ENCODE measurements around the gene FOXO6. TPM values are rescaled to one million over a fixed set of nuclear protein-coding genes. Genes with fewer than 3 reads are reported as not detected.
"Not testable (repeated sequence)": the region's sequence is repeated elsewhere in the genome, so short reads cannot be mapped to it uniquely, and the experiment has no call there.

The FOXO6 gene
- total RNA-seq, 4 donors from 2014 or later: 0.44 to 4.4 (median 1.7) TPM

DNA sequence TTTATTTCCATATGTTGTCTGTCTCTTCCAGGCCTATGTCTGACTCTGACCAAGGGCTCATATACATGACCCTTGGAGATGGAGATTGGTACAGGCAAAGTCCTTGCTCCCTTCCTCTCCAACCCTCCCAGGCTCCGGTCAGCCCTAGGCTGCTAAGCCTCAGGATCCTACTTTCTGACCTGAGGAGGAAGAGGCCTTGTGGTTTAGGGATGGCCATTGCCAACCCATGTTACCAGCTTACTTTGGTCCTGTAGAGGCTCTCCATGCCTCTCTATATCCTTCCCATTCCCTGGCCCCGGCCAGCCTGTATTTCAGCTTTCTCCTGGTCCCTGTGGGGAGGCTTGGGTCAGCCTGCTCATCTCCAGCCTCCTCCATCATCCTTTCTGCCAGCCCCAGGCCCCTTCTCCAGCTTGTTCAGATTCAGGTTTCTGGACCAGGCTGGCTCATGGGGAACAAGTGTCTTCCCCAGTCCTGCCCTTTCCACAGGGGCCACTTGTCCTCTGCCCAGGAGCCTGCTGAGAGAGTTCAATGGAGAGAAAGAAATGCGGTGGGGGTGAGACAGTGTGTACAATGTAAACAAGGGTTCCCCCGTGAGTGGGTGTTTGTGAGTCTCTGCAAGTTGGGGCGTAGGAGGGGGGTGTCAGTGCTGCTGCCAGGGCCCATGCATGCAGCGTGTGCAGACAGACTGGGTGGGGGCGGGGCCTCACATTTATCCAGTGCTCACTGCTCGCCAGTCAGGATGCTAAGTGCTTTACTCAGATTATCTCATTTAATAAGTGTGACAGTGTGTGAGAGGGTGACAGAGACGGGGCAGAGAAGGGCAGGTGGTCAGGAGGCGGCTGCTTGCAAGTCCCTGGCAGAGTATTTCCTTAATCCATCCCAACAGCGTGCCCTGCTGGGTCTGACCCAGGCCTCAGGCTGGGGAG is 31.3 kb upstream of the FOXO6 start:
- no peak for TF ChIP-seq EP300 (IDR thresholded peaks at IDR 0.05)
- TF ChIP-seq POLR2A (IDR thresholded peaks at IDR 0.05): no peak
- TF ChIP-seq CTCF (IDR thresholded peaks at IDR 0.05): no peak
- H3K4me1 ChIP-seq: no peaks in the 10 kb centered on the region
- H3K36me3 ChIP-seq: no peaks in the 10 kb centered on the region
- WGBS, 2 donors: 77 to 79% methylated on average over 11 of the region's 11 CpGs
- H3K4me3 ChIP-seq: no peak overlapping the region
- DNase-seq (ENCODE audit: low spot score in 2 of 2): no peak
- H3K9me3 ChIP-seq: peaks cover 0 to 4% (median 0%) of the 10 kb centered on the region in 4 donors
- peaks cover 0 to 5% of the 10 kb centered on the region in 2 donors for H3K27me3 ChIP-seq
- no peak overlapping the region for H3K27ac ChIP-seq

- peaks cover 0 to 4% (median 0%) of the 10 kb centered on the region in 4 donors for H3K9me3 ChIP-seq
- H3K4me1 ChIP-seq: no peaks in the 10 kb centered on the region
- peaks cover 0 to 5% of the 10 kb centered on the region in 2 donors for H3K27me3 ChIP-seq
- TF ChIP-seq CTCF (IDR thresholded peaks at IDR 0.05): no peak
- no peak for TF ChIP-seq POLR2A (IDR thresholded peaks at IDR 0.05)
- no peak for TF ChIP-seq EP300 (IDR thresholded peaks at IDR 0.05)
- H3K27ac ChIP-seq: no peak overlapping the region
- H3K4me3 ChIP-seq: no peak overlapping the region
- H3K36me3 ChIP-seq: no peaks in the 10 kb centered on the region
- WGBS, 2 donors: 50 to 54% methylated on average over 15 to 17 of the region's 17 CpGs
- DNase-seq (ENCODE audit: low spot score in 2 of 2): no peak
Measured at GRCh38 chr1:41330588-41331545, 30.4 kb upstream of the FOXO6 start.

DNA sequence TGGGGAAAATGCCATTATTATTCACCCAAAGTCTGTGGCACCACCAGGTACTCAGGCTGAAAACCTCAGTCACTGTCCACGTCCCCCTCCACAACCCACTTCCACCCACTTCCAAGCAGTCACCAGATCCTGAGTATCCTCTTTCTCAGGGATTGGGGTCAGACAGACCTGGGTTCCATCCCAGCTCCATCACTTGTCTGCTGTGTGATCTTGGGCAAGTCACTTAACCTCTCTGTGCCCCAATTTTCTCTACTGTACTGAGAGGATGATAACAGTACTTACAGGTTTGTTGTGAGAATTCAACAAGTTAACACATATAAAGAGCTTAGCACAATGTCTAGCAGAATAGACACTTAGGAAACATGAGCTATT is 29.7 kb upstream of the FOXO6 start:
- Histone ChIP-seq H3K36me3 (no peaks in the 10 kb centered on the region), H3K4me1 (no peaks in the 10 kb centered on the region), H3K27ac (no peak overlapping the region), H3K4me3 (no peak overlapping the region), H3K9me3 (peaks cover 0 to 4% (median 0%) of the 10 kb centered on the region in 4 donors), H3K27me3 (peaks cover 0 to 5% of the 10 kb centered on the region in 2 donors)
- 38 to 48% methylated on average over 1 of the region's 1 CpG for WGBS, 2 donors
- DNase-seq (ENCODE audit: low spot score in 2 of 2): no peak
- TF ChIP-seq EP300 (IDR thresholded peaks at IDR 0.05): no peak
- TF ChIP-seq CTCF (IDR thresholded peaks at IDR 0.05): no peak
- TF ChIP-seq POLR2A (IDR thresholded peaks at IDR 0.05): no peak

DNA sequence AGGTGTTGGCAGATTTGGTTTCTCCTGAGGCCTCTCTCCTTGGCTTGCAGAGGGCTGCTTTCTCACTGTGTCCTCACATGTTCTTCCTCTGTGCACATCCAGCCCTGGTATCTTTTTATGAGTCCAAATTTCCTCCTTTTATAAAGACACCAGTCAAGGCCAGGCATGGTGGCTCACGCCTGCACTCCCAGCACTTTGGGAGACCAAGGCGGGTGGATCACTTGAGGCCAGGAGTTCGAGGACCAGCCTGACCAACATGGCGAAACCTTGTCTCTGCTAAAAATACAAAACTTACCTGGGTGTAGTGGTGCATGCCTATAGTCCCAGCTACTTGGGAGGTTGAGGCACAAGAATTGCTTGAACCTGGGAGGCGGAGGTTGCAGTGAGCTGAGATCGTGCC is 29.1 kb upstream of the FOXO6 start:
- not testable (repeated sequence) for H3K4me1 ChIP-seq; H3K27me3 ChIP-seq; H3K36me3 ChIP-seq; DNase-seq (ENCODE audit: low spot score in 2 of 2); H3K4me3 ChIP-seq; H3K27ac ChIP-seq; H3K9me3 ChIP-seq
- WGBS, 2 donors: 96 to 98% methylated on average over 6 of the region's 6 CpGs

DNA sequence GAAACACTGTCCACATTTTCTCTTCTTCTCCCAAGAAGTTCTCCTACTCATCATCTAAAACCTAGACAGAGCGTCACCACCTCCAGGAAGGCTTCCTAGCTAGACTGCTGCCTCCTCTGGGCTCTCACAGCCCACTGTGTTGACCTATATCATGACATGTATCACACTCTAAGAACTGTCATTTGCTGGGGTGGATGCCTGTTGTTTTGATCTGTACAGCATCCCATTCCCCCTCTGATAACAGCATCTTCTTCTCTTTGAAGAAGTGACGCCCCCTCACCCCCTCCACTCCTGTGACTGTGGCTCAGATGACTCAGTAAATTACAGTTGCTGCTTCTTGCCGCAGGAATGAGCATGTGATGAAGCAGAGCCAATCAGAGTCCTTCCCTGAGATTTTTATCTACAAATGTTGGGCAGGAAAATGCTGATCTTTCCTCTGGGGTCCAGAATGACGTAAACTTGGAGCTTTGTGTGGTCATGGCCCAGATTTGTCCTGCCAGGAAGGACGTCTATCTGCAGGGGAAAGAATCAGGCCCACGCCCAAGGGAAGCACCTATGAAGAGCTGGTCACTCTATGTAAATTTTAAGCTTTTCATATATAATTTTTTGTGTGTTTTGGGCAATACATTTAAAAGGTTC is 28.0 kb upstream of the FOXO6 start:
- Histone ChIP-seq H3K27ac (no peak overlapping the region), H3K36me3 (no peaks in the 10 kb centered on the region), H3K9me3 (peaks cover 0 to 5% (median 0%) of the 10 kb centered on the region in 4 donors), H3K4me3 (no peak overlapping the region), H3K4me1 (no peaks in the 10 kb centered on the region), H3K27me3 (peaks cover 0 to 5% of the 10 kb centered on the region in 2 donors)
- DNase-seq (ENCODE audit: low spot score in 2 of 2): no peak
- 56 to 67% methylated on average over 6 of the region's 6 CpGs for WGBS, 2 donors
- TF ChIP-seq CTCF (IDR thresholded peaks at IDR 0.05): no peak

Measured in tibial nerve (tissue), 4 donors.